CD4-positive, alpha-beta T cell treated with Interleukin-21 for 1 hour (primary cell): ENCODE results near the gene CFAP54.
"Not testable (repeated sequence)": the region's sequence is repeated elsewhere in the genome, so short reads cannot be mapped to it uniquely, and the experiment has no call there.

ENCODE experiments used
- DNase-seq: peaks from one replicate; pipeline ENCODE4 v3.0.0-alpha.2; 2020

CFAP54 gene

DNA sequence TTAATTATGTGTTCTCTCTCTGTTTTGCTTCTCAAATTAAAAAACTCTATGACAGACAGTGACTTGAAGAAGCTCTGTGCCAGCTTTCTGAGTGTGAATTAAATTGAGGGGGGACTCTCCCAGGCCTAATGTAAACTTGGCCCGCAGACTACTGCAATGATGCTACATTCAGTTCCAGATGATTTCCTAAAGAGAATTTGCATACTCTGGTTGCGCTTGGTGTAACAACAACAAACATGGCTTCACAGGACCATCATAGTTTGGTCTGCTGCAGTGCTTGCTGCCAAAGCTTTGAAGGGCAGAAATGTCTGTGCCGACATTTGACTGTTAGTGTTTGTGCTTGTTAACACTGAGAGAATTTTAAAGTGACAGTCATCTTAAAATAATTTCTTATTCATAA, 25.0 kb downstream of the CFAP54 start:
- no peak for DNase-seq

DNA sequence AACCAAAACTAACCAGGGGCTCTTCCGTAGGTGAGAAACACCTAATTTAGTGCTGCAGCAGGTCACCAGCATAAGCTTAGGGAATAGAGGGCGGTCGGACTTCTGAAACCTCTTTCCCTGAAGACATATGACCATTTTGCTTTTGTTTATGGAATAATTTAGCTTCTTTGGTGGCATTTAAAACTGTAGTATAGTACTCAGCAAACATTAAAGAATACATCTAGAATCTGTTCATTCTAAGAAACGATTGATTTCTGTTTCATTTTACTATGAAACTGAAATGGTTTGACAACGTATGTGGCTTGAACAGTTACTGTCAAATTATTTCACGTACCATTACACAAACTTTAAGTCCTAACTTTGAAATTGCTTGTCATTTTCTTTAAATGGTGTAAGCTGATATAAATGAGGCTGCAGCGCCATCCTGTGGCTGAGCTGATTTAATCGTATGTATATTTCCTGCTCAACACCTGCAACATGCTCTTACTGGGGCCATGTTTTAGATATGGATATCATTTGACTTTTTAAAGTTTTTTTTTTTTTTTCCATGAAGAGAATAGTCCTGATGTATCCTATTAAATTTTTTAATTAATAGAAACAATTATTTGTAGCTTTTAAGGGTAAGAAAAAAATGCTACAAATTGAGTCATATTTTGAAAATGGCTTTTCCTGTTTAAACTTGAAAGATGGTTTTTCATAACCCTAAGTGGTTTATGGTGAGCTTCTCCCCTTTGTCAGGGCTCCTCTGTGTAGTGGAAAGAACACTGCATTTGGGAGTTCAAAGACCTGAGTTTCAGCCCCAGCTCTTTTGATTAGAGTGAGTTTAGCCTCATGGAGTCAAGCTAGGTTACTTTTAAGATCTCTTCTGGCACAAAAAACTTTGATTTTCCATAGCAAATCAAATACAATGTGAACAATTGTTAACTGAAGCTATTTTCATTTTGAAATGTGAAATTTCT, 27.4 kb downstream of the CFAP54 start:
- DNase-seq: peak; percentile 86

DNA sequence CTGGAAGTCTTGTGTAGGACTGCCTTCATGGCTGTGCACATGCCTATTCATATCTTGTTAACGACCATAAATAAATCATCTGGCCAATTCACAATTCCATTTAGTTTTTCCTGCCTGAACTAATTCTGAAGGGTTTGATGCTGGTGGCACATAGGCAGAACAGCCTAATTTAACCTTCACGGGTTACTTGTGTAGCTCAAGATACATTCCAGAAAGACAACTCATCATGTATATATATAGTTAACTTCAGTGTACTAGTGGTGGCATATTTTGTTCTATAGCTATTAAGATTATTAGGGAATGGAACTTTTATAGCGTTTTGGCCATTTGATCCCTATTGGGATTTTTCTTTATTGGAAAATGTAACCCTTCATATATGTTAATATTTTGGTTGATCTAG, 31.4 kb downstream of the CFAP54 start:
- DNase-seq: no peak

- no peak for DNase-seq
Measured at GRCh38 chr12:96521895-96522682, 32.7 kb downstream of the CFAP54 start.

DNA sequence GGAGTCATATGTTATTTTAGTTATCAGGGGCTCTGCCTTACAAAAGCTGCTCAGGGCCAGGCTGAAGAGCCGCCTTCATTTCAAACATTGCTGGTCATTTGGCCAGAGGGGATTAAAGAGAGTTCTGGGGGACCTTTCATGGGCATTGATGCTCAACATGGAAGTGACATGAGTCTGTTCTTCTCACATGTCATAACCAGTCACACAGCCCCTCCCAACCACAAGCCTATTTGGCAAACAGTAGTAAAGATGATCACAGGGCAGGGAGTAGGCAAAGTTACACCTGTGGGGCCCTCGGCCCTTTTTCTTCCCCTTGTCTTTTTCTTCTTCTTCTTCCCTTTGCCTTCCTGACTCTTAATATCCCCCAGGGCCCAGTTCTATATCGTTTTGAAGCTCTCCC, 33.3 kb downstream of the CFAP54 start:
- DNase-seq: no peak

GRCh38 chr12:96526110-96526509, 36.7 kb downstream of the CFAP54 start:
- DNase-seq: no peak

GRCh38 chr12:96529912-96530311, 40.5 kb downstream of the CFAP54 start:
- no peak for DNase-seq

DNA sequence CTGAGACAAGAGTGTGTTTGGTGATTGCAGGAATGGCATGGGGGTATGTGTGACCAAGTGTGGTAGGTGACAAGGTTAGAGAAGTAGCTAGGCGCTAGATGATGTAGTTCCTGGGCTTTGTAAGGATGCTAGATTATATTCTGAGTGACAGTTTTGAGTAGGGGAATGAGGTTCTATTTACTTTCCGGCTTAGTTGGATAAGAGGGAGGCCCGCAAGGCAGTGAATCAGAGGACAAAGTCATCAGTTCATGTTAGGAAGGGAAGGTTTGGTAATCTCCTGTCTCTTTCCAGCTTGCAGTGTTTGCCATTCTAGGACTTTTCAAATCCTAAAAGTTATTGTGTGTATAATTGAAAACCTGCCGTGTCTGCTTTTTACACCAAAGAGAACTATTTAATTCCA, 45.0 kb downstream of the CFAP54 start:
- no peak for DNase-seq

DNA sequence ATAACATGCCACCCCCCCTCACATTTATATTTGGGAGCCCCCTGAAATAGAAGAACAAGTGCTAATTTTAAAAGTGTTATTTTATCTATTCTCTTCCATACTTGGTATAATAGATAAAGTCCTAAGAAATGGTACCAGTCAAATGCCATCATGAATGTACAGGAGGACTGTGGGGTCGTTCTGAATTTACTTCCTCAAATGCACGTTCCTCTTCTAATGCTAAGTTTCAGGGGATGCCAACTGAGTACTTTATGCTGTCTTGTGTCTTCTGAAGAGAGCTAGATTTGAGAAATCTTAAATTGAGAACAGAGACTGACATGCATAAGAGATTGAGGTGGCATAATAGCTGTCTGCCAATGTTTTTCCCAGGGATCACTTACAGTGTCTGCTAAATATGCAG, 59.0 kb downstream of the CFAP54 start:
- no peak for DNase-seq

DNA sequence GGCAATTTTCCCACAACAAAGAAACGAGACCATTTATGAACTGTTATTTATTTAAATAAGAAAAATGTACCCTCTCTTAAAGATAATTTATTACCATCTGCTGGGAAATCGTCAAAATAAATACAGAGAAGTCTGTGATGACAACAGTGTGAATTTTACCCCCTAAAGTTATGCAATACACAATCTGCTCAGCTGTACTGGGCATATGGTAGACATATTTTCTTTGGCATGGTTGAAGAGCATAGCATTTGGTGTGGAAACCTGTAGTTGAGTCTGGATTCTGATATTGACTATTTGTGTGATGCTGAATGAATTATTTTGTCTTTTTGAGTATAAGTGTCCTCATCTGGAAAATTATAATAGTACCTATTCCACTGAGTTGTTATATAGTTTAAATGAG, 60.0 kb downstream of the CFAP54 start:
- DNase-seq: no peak

GRCh38 chr12:96570579-96570978, 81.2 kb downstream of the CFAP54 start:
- DNase-seq: no peak

GRCh38 chr12:96571101-96571862, 81.9 kb downstream of the CFAP54 start:
- peak; percentile 1 for DNase-seq

DNA sequence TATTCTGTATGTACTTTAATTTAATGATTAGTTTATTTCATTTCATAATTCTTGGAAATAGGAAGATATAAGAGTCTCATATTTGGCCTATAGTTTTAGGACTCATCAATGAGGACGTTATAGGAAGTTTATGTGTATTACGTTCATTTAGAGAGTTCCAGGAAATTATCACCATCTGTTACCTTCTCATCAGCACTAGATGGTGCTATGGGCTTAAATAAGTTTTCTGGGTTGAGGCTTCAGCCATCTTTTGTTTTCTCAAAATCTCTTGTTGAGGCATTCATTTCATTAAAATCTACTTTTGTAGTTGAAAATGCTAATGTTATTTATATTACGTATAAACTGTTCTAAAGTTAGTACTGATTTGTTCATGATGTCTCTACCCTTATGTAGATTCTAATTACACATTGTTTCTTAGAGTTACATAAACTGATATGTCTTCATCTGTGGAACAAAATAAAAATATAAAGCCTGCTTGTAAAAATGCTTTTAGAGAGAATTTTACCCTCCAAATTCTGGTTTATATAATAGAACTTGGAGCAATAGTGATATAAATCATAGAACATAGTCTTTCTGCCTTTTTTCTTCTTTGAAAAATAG, 89.2 kb downstream of the CFAP54 start:
- DNase-seq: peak; percentile 67

- DNase-seq: no peak
Measured at GRCh38 chr12:96585977-96586376, 96.6 kb downstream of the CFAP54 start.

- no peak for DNase-seq
Measured at GRCh38 chr12:96587691-96588090, 98.3 kb downstream of the CFAP54 start.

GRCh38 chr12:96590970-96591369, 101.6 kb downstream of the CFAP54 start:
- DNase-seq: no peak

DNA sequence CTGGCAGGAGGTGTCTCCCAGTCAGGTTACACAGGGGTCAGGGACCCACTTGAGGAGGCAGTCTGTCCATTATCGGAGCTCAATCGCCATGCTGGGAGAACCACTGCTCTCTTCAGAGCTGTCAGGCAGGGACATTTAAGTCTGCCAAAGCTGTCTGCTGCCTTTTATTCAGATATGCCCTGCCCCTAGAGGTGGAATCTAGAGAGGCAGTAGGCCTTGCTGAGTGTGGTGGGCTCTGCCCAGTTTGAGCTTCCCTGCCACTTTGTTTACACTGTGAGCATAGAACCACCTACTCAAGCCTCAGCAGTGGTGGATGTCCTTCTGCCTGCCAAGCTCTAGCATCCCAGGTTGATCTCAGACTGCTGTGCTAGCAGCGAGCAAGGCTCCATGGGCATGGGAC, 115.0 kb downstream of the CFAP54 start:
- not testable (repeated sequence) for DNase-seq

DNA sequence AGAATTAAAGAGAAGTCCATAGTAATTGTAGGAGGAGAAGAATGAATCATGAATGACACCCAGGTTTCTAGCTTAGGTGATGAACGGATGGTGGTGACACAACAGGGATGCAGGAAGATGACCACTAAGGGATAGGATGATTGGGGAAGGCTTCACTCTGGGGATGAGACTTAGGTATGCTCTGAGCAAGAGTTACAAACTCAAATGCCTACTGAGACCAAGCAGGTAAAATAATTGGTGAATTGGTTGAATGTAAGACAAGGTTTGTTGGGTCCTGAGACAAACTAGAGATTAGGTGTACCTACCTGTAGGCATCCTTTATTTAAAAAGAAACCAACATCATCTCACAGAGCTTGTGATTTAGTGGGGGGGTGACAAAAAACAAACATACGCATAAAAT, 116.3 kb downstream of the CFAP54 start:
- DNase-seq: no peak

GRCh38 chr12:96606134-96606533, 116.8 kb downstream of the CFAP54 start:
- DNase-seq: no peak

DNA sequence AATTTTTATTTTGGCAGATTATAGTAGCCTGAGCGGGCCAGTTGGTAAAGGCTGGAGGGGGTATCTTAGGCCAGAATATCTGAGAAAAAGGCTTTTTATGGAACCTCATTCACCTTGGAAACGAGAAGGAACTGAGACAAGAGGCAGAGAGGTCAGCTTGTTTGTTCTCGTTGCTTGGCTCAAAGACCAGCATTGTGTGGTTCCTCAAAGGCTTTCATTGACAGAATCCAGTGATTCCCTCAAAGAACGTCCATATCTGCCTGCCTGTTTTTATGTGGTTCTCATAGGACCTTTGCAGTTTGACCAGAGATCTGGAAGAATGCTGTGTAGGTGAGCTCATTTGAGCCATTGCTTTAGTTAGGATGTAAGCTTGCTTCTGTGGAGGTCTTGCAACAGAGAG, 117.3 kb downstream of the CFAP54 start:
- no peak for DNase-seq

DNA sequence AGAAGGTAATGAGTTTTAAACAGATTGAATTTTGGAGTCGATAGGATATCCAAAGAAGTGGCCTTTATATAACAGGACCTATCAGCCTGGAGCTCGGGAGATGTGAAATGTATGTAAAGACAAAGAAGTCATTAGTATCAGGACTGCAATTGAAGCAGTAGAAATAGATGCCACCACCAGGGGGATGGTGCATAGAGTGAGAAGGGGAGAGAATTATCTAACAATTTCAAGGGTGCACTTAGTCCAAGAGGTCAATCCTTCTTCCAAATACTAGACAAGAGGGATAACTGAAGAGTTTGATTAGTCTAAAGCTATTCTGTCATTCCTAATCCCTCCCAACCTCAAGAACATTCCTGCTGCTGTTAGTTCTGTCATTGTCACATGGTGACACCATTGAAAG, 127.8 kb downstream of the CFAP54 start:
- peak; percentile 1 for DNase-seq

- DNase-seq: no peak
Measured at GRCh38 chr12:96623155-96623554, 133.8 kb downstream of the CFAP54 start.
